Measurements from ENCODE around the gene SCAF1. TPM values are rescaled to one million over a fixed set of nuclear protein-coding genes. Genes with fewer than 3 reads are reported as not detected.

SCAF1 gene, protein sequence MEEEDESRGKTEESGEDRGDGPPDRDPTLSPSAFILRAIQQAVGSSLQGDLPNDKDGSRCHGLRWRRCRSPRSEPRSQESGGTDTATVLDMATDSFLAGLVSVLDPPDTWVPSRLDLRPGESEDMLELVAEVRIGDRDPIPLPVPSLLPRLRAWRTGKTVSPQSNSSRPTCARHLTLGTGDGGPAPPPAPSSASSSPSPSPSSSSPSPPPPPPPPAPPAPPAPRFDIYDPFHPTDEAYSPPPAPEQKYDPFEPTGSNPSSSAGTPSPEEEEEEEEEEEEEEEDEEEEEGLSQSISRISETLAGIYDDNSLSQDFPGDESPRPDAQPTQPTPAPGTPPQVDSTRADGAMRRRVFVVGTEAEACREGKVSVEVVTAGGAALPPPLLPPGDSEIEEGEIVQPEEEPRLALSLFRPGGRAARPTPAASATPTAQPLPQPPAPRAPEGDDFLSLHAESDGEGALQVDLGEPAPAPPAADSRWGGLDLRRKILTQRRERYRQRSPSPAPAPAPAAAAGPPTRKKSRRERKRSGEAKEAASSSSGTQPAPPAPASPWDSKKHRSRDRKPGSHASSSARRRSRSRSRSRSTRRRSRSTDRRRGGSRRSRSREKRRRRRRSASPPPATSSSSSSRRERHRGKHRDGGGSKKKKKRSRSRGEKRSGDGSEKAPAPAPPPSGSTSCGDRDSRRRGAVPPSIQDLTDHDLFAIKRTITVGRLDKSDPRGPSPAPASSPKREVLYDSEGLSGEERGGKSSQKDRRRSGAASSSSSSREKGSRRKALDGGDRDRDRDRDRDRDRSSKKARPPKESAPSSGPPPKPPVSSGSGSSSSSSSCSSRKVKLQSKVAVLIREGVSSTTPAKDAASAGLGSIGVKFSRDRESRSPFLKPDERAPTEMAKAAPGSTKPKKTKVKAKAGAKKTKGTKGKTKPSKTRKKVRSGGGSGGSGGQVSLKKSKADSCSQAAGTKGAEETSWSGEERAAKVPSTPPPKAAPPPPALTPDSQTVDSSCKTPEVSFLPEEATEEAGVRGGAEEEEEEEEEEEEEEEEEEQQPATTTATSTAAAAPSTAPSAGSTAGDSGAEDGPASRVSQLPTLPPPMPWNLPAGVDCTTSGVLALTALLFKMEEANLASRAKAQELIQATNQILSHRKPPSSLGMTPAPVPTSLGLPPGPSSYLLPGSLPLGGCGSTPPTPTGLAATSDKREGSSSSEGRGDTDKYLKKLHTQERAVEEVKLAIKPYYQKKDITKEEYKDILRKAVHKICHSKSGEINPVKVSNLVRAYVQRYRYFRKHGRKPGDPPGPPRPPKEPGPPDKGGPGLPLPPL
- total RNA-seq, result 10 to 100 TPM; 39.9 to 41.9 TPM

DNA sequence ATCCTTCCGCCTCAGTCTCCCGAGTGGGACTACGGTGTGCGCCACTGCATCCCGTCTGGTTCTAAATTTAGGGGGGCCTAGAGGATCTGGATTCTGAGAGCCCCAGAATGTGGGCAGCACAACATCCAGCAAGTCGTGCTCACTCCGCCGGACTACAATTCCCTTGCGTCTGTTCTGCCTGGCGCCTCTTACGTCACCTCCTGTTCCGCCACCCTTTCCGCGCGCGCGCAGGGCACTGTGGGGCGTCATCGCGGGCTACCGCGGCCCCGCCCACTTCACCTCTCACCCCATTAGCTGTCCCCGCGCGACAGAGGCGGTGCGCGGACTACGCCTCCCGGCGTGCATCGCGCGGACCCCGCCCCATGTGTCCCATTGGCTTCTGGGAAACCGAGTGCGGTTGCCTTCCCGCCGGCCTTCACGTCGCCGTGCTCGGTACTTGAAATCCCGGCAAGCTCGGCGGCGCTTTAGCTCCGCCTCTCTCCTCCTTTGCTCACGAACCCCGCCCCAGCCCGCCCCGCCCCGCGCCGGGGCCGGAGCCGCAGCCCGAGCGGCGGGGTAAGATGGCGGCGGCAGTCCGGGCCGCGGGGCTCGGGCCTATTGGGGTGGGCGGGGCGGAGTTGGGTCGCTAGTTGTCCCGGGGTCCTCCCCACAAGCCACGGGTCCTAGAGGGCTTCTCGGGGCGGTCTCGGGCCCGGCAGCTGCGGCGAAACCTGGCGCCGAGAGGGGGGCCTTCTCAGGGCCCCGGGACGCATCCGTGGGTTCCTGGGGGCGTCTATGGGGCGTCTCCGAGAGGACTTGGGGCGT lies at the start of gene SCAF1:
Gene SCAF1, plus strand, starts transcription at position 522 of the 804 bp plus-strand sequence. CDS start 2,818 bp downstream, outside the sequence.
- H3K36me3 Mint-ChIP-seq (ENCODE audit: low read depth), result peaks cover 13% of the 10 kb centered on the region
- peak; percentile 99 for DNase-seq
- peaks cover 46% of the 10 kb centered on the region for H3K4me1 Mint-ChIP-seq (ENCODE audit: low read depth)
- intact Hi-C loops (cut with micrococcal nuclease), result loop anchor here (1.0 to 2.0 kb wide), 6 partner anchors 115 to 743 kb away; partner anchors contain the start of genes AKT1S1, FUZ, POLD1 and RPL13A
- no peaks in the 10 kb centered on the region for H3K27me3 Mint-ChIP-seq (ENCODE audit: low read depth)
- peak within 1 kb of the TSS; percentile 99 for H3K27ac Mint-ChIP-seq
- CTCF ChIA-PET, result interaction anchor here (0.6 kb wide), 1 partner anchor 55 kb away, joined by 5 read pairs; no protein-coding TSS in a partner anchor
- no peaks in the 10 kb centered on the region for H3K9me3 Mint-ChIP-seq
- H3K4me3 Mint-ChIP-seq, result peak within 1 kb of the TSS; percentile 99

DNA sequence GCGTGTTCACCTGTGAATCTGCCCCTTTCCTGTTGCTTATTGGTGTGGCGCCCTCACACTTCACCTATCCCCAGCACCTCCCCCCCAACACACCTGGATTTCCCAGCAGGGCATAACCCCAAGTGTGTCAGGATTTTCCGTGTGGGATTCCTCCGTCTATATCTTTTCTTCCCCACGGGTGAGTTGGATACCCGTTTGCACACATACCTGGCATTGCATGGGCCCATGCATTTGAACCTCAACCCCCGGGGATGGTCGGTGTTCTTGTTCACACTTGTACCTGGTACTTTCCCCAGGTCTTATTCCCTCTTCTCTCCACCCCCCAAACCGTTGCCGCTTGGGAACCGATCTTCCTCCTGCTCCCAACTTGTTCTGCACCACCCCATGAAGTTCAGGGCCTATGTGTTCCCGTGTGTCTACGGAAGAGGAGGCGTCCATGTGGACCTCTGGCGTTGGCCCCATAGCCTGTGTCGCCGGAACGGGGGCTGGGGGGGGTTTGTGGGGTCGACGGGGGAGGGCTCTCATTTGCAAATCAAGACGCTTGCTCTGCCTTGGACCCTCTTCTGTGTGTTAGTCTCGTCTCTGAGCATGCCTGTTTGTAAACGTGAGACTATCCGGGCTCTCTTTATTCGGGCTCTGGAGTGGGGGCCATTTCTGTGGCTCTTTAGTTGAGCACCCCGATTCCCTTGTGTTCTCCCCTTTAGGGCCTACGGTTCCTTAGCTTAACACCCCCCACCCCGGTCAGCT lies 49.4 kb upstream of the SCAF1 start:
- intact Hi-C loops (cut with micrococcal nuclease), result loop anchor here (1.0 to 5.0 kb wide), 6 partner anchors 48 to 790 kb away; partner anchors contain the start of genes FUZ, POLD1, PTOV1 and RRAS
- Mint-ChIP-seq H3K36me3 (ENCODE audit: low read depth) (peaks cover 9% of the 10 kb centered on the region), H3K9me3 (no peaks in the 10 kb centered on the region), H3K4me3 (peak overlapping the region; percentile 77), H3K4me1 (ENCODE audit: low read depth) (peaks cover 25% of the 10 kb centered on the region), H3K27ac (peak overlapping the region; percentile 80), H3K27me3 (ENCODE audit: low read depth) (no peaks in the 10 kb centered on the region)
- peak; percentile 48 for DNase-seq
- CTCF ChIA-PET, result interaction anchor here (0.8 to 0.9 kb wide), 2 partner anchors 16 to 51 kb away, joined by 3 to 4 read pairs; no protein-coding TSS in a partner anchor

GRCh38 chr19:49593233-49594113 lies 48.5 kb upstream of the SCAF1 start:
- Mint-ChIP-seq H3K27me3 (ENCODE audit: low read depth) (no peaks in the 10 kb centered on the region), H3K4me3 (peak overlapping the region; percentile 77), H3K27ac (peak overlapping the region; percentile 80), H3K9me3 (no peaks in the 10 kb centered on the region), H3K4me1 (ENCODE audit: low read depth) (peaks cover 24% of the 10 kb centered on the region), H3K36me3 (ENCODE audit: low read depth) (peaks cover 13% of the 10 kb centered on the region)
- DNase-seq, result peak; percentile 97
- intact Hi-C loops (cut with micrococcal nuclease), result loop anchor here (1.0 to 5.0 kb wide), 6 partner anchors 47 to 789 kb away; partner anchors contain the start of genes FUZ, POLD1, PTOV1 and RRAS
- CTCF ChIA-PET, result interaction anchor here (0.8 to 0.9 kb wide), 2 partner anchors 15 to 50 kb away, joined by 3 to 4 read pairs; no protein-coding TSS in a partner anchor

DNA sequence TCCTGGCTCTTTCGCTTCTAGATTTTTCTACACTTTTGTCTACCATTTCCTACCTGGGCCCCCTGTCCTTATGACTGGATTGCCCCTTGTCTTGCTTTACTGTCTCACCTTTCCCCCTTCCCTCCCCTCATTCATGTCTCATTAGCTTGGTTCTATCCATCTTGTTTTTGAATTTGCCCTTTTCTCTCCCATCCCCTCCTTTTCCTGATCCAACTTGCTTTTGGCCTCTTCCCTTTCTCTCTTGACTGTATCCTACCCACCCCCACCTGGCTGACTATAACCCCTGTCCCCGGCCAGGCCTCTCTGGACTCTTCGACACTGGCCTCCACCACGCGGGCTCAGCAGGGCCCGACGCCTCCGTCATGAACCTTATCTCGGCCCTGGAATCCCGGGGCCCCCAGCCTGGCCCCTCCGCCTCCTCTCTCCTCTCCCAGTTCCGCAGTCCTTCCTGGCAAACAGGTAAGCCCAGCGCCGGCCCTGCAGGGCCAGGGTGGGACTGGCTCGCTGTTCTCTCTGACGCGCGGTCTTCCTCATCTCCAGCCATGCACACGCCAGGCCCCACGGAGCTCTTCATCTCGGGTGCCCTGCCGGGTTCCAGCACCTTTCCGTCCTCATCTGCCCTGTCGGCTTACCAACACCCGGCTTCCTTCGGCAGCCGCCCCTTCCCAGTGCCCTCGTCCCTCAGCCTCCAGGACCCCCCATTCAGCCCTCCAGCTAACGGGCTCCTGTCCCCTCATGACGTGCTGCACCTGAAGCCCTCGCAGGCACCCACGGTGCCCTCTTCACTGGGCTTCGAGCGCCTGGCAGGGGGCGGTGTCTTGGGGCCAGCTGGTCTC lies 47.6 kb upstream of the SCAF1 start:
- CTCF ChIA-PET, result no interaction called here
- Mint-ChIP-seq H3K9me3 (no peaks in the 10 kb centered on the region), H3K36me3 (ENCODE audit: low read depth) (peaks cover 13% of the 10 kb centered on the region), H3K27me3 (ENCODE audit: low read depth) (no peaks in the 10 kb centered on the region), H3K27ac (peak overlapping the region; percentile 80), H3K4me3 (peak overlapping the region; percentile 77), H3K4me1 (ENCODE audit: low read depth) (peaks cover 20% of the 10 kb centered on the region)
- intact Hi-C loops (cut with micrococcal nuclease), result loop anchor here (5.0 kb wide), 3 partner anchors 218 to 788 kb away; partner anchors contain the start of genes FUZ, POLD1 and PTOV1
- DNase-seq, result no peak

GRCh38 chr19:49594993-49595818 lies 46.8 kb upstream of the SCAF1 start:
- CTCF ChIA-PET, result interaction anchor here (0.6 kb wide), 1 partner anchor 61 kb away, joined by 3 read pairs; no protein-coding TSS in a partner anchor
- Mint-ChIP-seq H3K9me3 (no peaks in the 10 kb centered on the region), H3K4me1 (ENCODE audit: low read depth) (peaks cover 18% of the 10 kb centered on the region), H3K4me3 (no peak overlapping the region), H3K36me3 (ENCODE audit: low read depth) (peaks cover 19% of the 10 kb centered on the region), H3K27ac (no peak overlapping the region), H3K27me3 (ENCODE audit: low read depth) (no peaks in the 10 kb centered on the region)
- no peak for DNase-seq
- intact Hi-C loops (cut with micrococcal nuclease), result loop anchor here (5.0 kb wide), 3 partner anchors 217 to 787 kb away; partner anchors contain the start of genes FUZ, POLD1 and PTOV1

GRCh38 chr19:49595819-49596404 lies 46.1 kb upstream of the SCAF1 start:
- H3K27me3 Mint-ChIP-seq (ENCODE audit: low read depth), result no peaks in the 10 kb centered on the region
- peaks cover 20% of the 10 kb centered on the region for H3K4me1 Mint-ChIP-seq (ENCODE audit: low read depth)
- no peaks in the 10 kb centered on the region for H3K9me3 Mint-ChIP-seq
- H3K27ac Mint-ChIP-seq, result no peak overlapping the region
- H3K36me3 Mint-ChIP-seq (ENCODE audit: low read depth), result peaks cover 22% of the 10 kb centered on the region
- intact Hi-C loops (cut with micrococcal nuclease), result no loop called here
- no peak for DNase-seq
- CTCF ChIA-PET, result interaction anchor here (0.6 kb wide), 1 partner anchor 61 kb away, joined by 3 read pairs; no protein-coding TSS in a partner anchor
- no peak overlapping the region for H3K4me3 Mint-ChIP-seq

DNA sequence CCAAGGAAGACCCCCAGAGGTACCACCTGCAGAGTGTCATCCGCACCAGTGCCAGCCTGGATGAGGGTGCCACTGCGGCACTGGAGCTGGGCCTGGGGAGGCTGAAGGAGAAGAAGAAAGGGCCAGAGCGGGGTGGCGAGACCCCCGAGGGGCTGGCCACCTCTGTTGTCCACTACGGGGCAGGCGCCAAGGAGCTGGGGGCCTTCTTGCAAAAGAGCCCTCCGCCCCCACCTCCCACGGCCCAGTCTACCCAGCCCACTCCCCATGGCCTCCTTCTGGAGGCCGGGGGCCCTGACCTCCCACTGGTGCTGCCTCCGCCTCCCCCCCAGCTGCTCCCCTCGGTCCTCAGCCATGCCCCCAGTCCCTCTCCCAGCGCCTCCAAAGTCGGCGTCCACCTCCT lies 45.6 kb upstream of the SCAF1 start:
- H3K4me1 Mint-ChIP-seq (ENCODE audit: low read depth), result peaks cover 22% of the 10 kb centered on the region
- no peaks in the 10 kb centered on the region for H3K9me3 Mint-ChIP-seq
- H3K27ac Mint-ChIP-seq, result no peak overlapping the region
- H3K4me3 Mint-ChIP-seq, result no peak overlapping the region
- DNase-seq, result no peak
- intact Hi-C loops (cut with micrococcal nuclease), result no loop called here
- peaks cover 25% of the 10 kb centered on the region for H3K36me3 Mint-ChIP-seq (ENCODE audit: low read depth)
- CTCF ChIA-PET, result no interaction called here
- H3K27me3 Mint-ChIP-seq (ENCODE audit: low read depth), result no peaks in the 10 kb centered on the region

DNA sequence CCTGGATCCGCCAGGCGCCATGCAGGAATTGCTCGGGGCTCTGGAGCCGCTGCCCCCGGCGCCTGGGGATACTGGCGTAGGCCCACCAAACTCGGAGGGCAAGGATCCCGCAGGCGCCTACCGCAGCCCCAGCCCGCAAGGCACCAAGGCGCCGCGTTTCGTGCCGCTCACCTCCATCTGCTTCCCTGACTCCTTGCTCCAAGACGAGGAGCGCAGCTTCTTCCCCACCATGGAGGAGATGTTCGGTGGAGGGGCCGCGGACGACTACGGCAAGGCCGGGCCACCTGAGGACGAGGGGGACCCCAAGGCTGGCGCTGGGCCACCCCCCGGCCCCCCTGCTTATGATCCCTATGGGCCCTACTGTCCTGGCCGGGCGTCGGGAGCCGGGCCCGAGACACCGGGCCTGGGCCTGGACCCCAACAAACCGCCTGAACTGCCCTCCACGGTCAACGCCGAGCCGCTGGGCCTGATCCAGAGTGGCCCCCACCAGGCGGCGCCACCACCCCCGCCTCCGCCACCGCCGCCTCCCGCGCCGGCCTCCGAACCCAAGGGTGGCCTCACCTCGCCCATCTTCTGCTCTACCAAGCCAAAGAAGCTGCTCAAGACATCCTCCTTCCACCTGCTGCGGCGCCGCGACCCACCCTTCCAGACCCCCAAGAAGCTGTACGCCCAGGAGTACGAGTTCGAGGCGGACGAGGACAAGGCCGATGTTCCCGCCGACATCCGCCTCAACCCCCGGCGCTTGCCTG lies 44.9 kb upstream of the SCAF1 start:
- peaks cover 25% of the 10 kb centered on the region for H3K4me1 Mint-ChIP-seq (ENCODE audit: low read depth)
- H3K27me3 Mint-ChIP-seq (ENCODE audit: low read depth), result no peaks in the 10 kb centered on the region
- no peak overlapping the region for H3K4me3 Mint-ChIP-seq
- H3K36me3 Mint-ChIP-seq (ENCODE audit: low read depth), result peaks cover 25% of the 10 kb centered on the region
- no peak overlapping the region for H3K27ac Mint-ChIP-seq
- CTCF ChIA-PET, result interaction anchor here (1.0 kb wide), 1 partner anchor 28 kb away, joined by 4 read pairs; no protein-coding TSS in a partner anchor
- no peak for DNase-seq
- no peaks in the 10 kb centered on the region for H3K9me3 Mint-ChIP-seq
- intact Hi-C loops (cut with micrococcal nuclease), result no loop called here

Measured in activated naive CD4-positive, alpha-beta T cell treated with anti-CD3 and anti-CD28 coated beads for 36 hours (primary cell).